Measurements from ENCODE around the gene LRRC40. TPM values are rescaled to one million over a fixed set of nuclear protein-coding genes. Genes with fewer than 3 reads are reported as not detected.

The LRRC40 gene
- total RNA-seq, 1 donor from 2014 or later, result 10.5 TPM

GRCh38 chr1:70143048-70143659 is 62.2 kb downstream of the LRRC40 start:
- peaks cover 40% of the 10 kb centered on the region for H3K36me3 ChIP-seq
- H3K4me1 ChIP-seq, result peaks cover 9% of the 10 kb centered on the region
- H3K4me3 ChIP-seq, result no peak overlapping the region
- no peak for TF ChIP-seq CTCF (IDR thresholded peaks at IDR 0.05)
- intact Hi-C loops (cut with DNase I), result no loop called here
- no peaks in the 10 kb centered on the region for H3K9me3 ChIP-seq
- DNase-seq (no peak), ATAC-seq (no peak)
- no peak overlapping the region for H3K27ac ChIP-seq
- H3K27me3 ChIP-seq (ENCODE audit: low read depth), result no peaks in the 10 kb centered on the region

GRCh38 chr1:70142075-70142474 is 63.3 kb downstream of the LRRC40 start:
- H3K27me3 ChIP-seq (ENCODE audit: low read depth), result no peaks in the 10 kb centered on the region
- H3K27ac ChIP-seq, result no peak overlapping the region
- intact Hi-C loops (cut with DNase I), result no loop called here
- H3K36me3 ChIP-seq, result peaks cover 30% of the 10 kb centered on the region
- H3K9me3 ChIP-seq, result no peaks in the 10 kb centered on the region
- peaks cover 9% of the 10 kb centered on the region for H3K4me1 ChIP-seq
- peak; percentile 12 for TF ChIP-seq CTCF (IDR thresholded peaks at IDR 0.05)
- ATAC-seq, result no peak
- no peak overlapping the region for H3K4me3 ChIP-seq
- no peak for DNase-seq

DNA sequence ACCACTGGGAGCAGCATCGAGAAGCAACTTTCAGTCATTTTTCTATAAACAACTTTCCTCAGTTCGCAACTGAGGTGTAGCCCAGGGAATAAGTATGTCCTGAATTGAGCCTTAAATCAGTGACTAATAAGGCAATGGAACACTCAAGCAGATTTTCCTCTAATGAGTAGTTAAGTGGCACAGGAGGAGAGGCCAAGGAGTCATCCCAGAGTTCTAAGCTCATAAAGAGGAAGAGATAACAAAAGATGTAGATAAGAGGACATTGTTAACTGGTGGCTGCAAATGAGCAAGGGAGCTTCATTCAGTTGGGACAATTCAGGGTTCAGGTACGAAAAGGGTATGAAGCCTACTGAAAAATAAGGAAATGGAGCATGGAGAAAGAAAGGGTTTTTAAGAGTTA is 64.5 kb downstream of the LRRC40 start:
- Histone ChIP-seq H3K9me3 (no peaks in the 10 kb centered on the region), H3K27me3 (ENCODE audit: low read depth) (no peaks in the 10 kb centered on the region), H3K27ac (no peak overlapping the region), H3K36me3 (peaks cover 18% of the 10 kb centered on the region), H3K4me3 (no peak overlapping the region), H3K4me1 (peaks cover 9% of the 10 kb centered on the region)
- no peak for TF ChIP-seq CTCF (IDR thresholded peaks at IDR 0.05)
- no peak for DNase-seq
- ATAC-seq, result no peak
- intact Hi-C loops (cut with DNase I), result no loop called here

DNA sequence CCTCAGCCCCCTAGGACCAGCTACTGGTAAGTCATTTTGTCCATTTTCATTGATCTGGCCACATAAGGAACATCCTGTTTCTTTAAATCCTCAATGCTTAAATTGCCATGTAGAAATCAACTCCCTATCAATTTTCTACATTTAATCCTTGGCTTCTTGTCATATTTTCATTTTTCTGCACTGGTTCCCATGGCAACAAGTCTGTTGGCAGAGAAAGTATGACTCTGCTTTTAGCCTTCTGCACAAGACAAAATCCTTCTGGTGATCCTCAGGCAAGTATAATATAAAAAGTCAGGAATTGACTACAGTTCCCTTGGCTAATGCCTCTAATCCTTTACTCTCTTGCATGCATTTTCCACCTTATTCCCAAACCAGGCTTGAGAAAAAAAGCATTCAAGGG is 65.0 kb downstream of the LRRC40 start:
- intact Hi-C loops (cut with DNase I), result no loop called here
- DNase-seq (no peak), ATAC-seq (no peak)
- Histone ChIP-seq H3K4me3 (no peak overlapping the region), H3K27ac (no peak overlapping the region), H3K36me3 (peaks cover 12% of the 10 kb centered on the region), H3K27me3 (ENCODE audit: low read depth) (no peaks in the 10 kb centered on the region), H3K4me1 (peaks cover 9% of the 10 kb centered on the region), H3K9me3 (no peaks in the 10 kb centered on the region)
- TF ChIP-seq CTCF (IDR thresholded peaks at IDR 0.05), result no peak

GRCh38 chr1:70134148-70134547 is 71.2 kb downstream of the LRRC40 start:
- Histone ChIP-seq H3K4me1 (no peaks in the 10 kb centered on the region), H3K27me3 (ENCODE audit: low read depth) (no peaks in the 10 kb centered on the region), H3K4me3 (no peak overlapping the region), H3K27ac (no peak overlapping the region), H3K36me3 (no peaks in the 10 kb centered on the region), H3K9me3 (no peaks in the 10 kb centered on the region)
- DNase-seq (no peak), ATAC-seq (no peak)
- TF ChIP-seq CTCF (IDR thresholded peaks at IDR 0.05), result no peak
- intact Hi-C loops (cut with DNase I), result no loop called here
